ENCODE data around the gene SCARF2.

The SCARF2 gene

DNA sequence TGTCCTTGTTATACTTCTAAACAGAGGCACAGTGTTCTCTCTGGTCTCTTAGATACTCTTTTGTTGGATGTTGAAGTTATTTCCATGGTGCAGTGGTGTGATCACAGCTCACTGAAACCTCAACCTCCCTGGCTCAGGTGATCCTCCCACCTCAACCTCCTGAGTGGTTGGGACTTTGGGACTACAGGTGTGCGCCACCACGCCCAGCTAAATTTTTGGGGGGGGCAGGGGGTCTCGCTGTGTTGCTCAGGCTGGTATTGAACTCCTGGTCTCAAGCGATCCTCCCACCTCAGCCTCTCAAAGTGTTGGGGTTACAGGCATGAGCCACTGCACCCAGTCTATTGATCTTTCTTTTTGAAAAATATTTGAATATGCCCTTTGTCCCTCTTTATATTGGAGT lies 28.7 kb downstream of the SCARF2 start:
- Histone ChIP-seq H3K4me2 (ENCODE audit: low read length) (no peak overlapping the region), H3K9me2 (ENCODE audit: low read depth, low read length) (no peaks in the 10 kb centered on the region), H3K27ac (ENCODE audit: low read depth, low read length, poor library complexity, severe bottlenecking) (no peak overlapping the region), H3K4me1 (ENCODE audit: insufficient read depth, low read length, severe bottlenecking) (no peaks in the 10 kb centered on the region), H3F3A (ENCODE audit: insufficient read depth, low read length) (no peaks in the 10 kb centered on the region), H4K20me1 (ENCODE audit: insufficient read depth, low read length) (no peaks in the 10 kb centered on the region), H3K9ac (ENCODE audit: low read length) (no peak overlapping the region), H3K9me3 (ENCODE audit: low read length) (no peaks in the 10 kb centered on the region), H3K36me3 (ENCODE audit: insufficient read depth, low read length) (no peaks in the 10 kb centered on the region), H3K4me3 (ENCODE audit: low read depth, low read length, poor library complexity, severe bottlenecking) (no peak overlapping the region), H3K27me3 (ENCODE audit: insufficient read depth, low read length) (peaks cover 5% of the 10 kb centered on the region; the same call in 1 of the 2 replicates), H3K79me2 (ENCODE audit: insufficient read depth, low read length) (no peaks in the 10 kb centered on the region), H2AFZ (ENCODE audit: low read length) (no peak overlapping the region)
- no peak for TF ChIP-seq CTCF (IDR thresholded peaks at IDR 0.05; ENCODE audit: low read length)
- TF ChIP-seq EZH2 (IDR thresholded peaks at IDR 0.05; ENCODE audit: borderline replicate concordance, low read length), result no peak

- Histone ChIP-seq H3K9me2 (ENCODE audit: low read depth, low read length) (no peaks in the 10 kb centered on the region), H3K27me3 (ENCODE audit: insufficient read depth, low read length) (peaks cover 5% of the 10 kb centered on the region; the same call in 1 of the 2 replicates), H3K9ac (ENCODE audit: low read length) (no peak overlapping the region), H3F3A (ENCODE audit: insufficient read depth, low read length) (no peaks in the 10 kb centered on the region), H3K9me3 (ENCODE audit: low read length) (no peaks in the 10 kb centered on the region), H3K36me3 (ENCODE audit: insufficient read depth, low read length) (no peaks in the 10 kb centered on the region), H2AFZ (ENCODE audit: low read length) (no peak overlapping the region), H3K27ac (ENCODE audit: low read depth, low read length, poor library complexity, severe bottlenecking) (no peak overlapping the region), H3K4me3 (ENCODE audit: low read depth, low read length, poor library complexity, severe bottlenecking) (no peak overlapping the region), H4K20me1 (ENCODE audit: insufficient read depth, low read length) (no peaks in the 10 kb centered on the region), H3K4me1 (ENCODE audit: insufficient read depth, low read length, severe bottlenecking) (no peaks in the 10 kb centered on the region), H3K79me2 (ENCODE audit: insufficient read depth, low read length) (no peaks in the 10 kb centered on the region), H3K4me2 (ENCODE audit: low read length) (no peak overlapping the region)
- TF ChIP-seq EZH2 (IDR thresholded peaks at IDR 0.05; ENCODE audit: borderline replicate concordance, low read length) (no peak), CTCF (IDR thresholded peaks at IDR 0.05; ENCODE audit: low read length) (no peak)
Measured at GRCh38 chr22:20407829-20408228, 29.8 kb downstream of the SCARF2 start.

DNA sequence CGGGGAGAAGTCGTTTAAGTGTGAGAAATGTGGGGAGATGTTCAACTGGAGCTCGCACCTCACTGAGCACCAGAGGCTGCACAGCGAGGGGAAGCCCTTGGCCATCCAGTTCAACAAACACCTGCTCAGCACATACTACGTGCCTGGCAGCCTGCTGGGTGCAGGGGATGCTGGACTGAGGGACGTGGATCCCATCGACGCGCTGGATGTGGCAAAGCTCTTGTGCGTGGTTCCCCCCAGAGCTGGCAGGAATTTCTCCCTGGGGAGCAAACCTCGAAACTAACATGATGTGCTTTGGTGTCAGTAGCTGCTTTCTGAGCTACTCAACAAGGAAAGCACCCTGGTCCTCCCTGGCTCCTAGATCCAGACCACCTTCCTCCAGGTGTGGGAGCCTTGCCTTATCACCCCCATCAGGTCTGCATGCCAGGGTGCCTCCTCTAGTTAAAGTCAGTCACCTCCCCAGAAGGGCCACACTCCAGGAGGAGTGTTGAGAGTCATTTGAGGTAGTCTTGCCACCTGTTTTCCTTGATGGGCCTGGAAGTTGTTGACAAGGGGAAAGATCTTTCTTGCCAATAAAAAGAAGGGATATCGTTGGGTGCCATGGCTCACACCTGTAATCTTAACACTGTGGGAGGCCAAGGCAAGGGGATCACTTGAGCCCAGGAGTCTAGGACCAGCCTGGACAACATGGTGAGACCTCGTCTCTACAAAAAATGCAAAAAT lies 30.8 kb downstream of the SCARF2 start:
- no peaks in the 10 kb centered on the region for H3K79me2 ChIP-seq (ENCODE audit: insufficient read depth, low read length)
- H3K4me2 ChIP-seq (ENCODE audit: low read length), result no peak overlapping the region
- H3K4me3 ChIP-seq (ENCODE audit: low read depth, low read length, poor library complexity, severe bottlenecking), result no peak overlapping the region
- H3K9me3 ChIP-seq (ENCODE audit: low read length), result no peaks in the 10 kb centered on the region
- H3K4me1 ChIP-seq (ENCODE audit: insufficient read depth, low read length, severe bottlenecking), result no peaks in the 10 kb centered on the region
- no peak overlapping the region for H3K9ac ChIP-seq (ENCODE audit: low read length)
- H4K20me1 ChIP-seq (ENCODE audit: insufficient read depth, low read length), result no peaks in the 10 kb centered on the region
- H3F3A ChIP-seq (ENCODE audit: insufficient read depth, low read length), result no peaks in the 10 kb centered on the region
- no peak for TF ChIP-seq EZH2 (IDR thresholded peaks at IDR 0.05; ENCODE audit: borderline replicate concordance, low read length)
- no peak for TF ChIP-seq CTCF (IDR thresholded peaks at IDR 0.05; ENCODE audit: low read length)
- H3K36me3 ChIP-seq (ENCODE audit: insufficient read depth, low read length), result no peaks in the 10 kb centered on the region
- peaks cover 3% of the 10 kb centered on the region; the same call in 1 of the 2 replicates for H3K27me3 ChIP-seq (ENCODE audit: insufficient read depth, low read length)
- H2AFZ ChIP-seq (ENCODE audit: low read length), result no peak overlapping the region
- no peaks in the 10 kb centered on the region for H3K9me2 ChIP-seq (ENCODE audit: low read depth, low read length)
- no peak overlapping the region for H3K27ac ChIP-seq (ENCODE audit: low read depth, low read length, poor library complexity, severe bottlenecking)
